NCI-H146 treated with DMSO at 0.1 percent for 48 hours (cell line): Measurements from ENCODE around the gene PDE6B.
"Not testable (repeated sequence)": the region's sequence is repeated elsewhere in the genome, so short reads cannot be mapped to it uniquely, and the experiment has no call there.

Experiments used
- DNase-seq: peaks from one replicate; lab custom pipeline; 2025; ENCODE audit not compliant: unreplicated experiment; lab: John Stamatoyannopoulos, UW

Gene PDE6B

GRCh38 chr4:624705-625590 lies at the start of gene PDE6B:
PDE6B (plus strand) TSS chr4:625573; CDS start chr4:625627, 54 bp downstream.
- no peak for DNase-seq

GRCh38 chr4:576245-576821 lies 49.0 kb upstream of the PDE6B start, which contains the start of gene TMEM271:
TMEM271 (minus strand) TSS chr4:576295; CDS start chr4:576062, 233 bp downstream.
- DNase-seq = no peak

- DNase-seq = peak; percentile 41
Measured at GRCh38 chr4:576991-577498, 48.3 kb upstream of the PDE6B start.

- peak; percentile 33 for DNase-seq
Measured at GRCh38 chr4:577499-578450, 47.6 kb upstream of the PDE6B start.

GRCh38 chr4:578451-579443 lies 46.6 kb upstream of the PDE6B start:
- no peak for DNase-seq

- DNase-seq = no peak
Measured at GRCh38 chr4:579543-580175, 45.7 kb upstream of the PDE6B start.

- DNase-seq = no peak
Measured at GRCh38 chr4:581181-581580, 44.2 kb upstream of the PDE6B start.

GRCh38 chr4:581753-582361 lies 43.5 kb upstream of the PDE6B start:
- no peak for DNase-seq

GRCh38 chr4:583820-584219 lies 41.6 kb upstream of the PDE6B start:
- DNase-seq = no peak

- no peak for DNase-seq
Measured at GRCh38 chr4:587671-588350, 37.6 kb upstream of the PDE6B start.

- DNase-seq = no peak
Measured at GRCh38 chr4:588351-588849, 37.0 kb upstream of the PDE6B start.

- DNase-seq = no peak
Measured at GRCh38 chr4:589219-589963, 36.0 kb upstream of the PDE6B start.

- DNase-seq = no peak
Measured at GRCh38 chr4:590313-590841, 35.0 kb upstream of the PDE6B start.

- not testable (repeated sequence) for DNase-seq
Measured at GRCh38 chr4:592178-592577, 33.2 kb upstream of the PDE6B start.

- DNase-seq = no peak
Measured at GRCh38 chr4:592825-593520, 32.4 kb upstream of the PDE6B start.

- DNase-seq = no peak
Measured at GRCh38 chr4:598925-599324, 26.4 kb upstream of the PDE6B start.

GRCh38 chr4:600166-600565 lies 25.2 kb upstream of the PDE6B start:
- no peak for DNase-seq
